Stimulated activated CD8-positive, alpha-beta memory T cell treated with anti-CD3 and anti-CD28 coated beads, Interleukin-12 subunit alpha, Interleukin-12 subunit beta, amount 100 ng/mL, for 24 hours (primary cell): ENCODE measurements around the gene OVAAL.

ENCODE experiments used
- DNase-seq: peaks from one replicate; pipeline ENCODE4 v3.0.0-alpha.2; 2020; ENCODE audit errors: extremely low read depth

Gene OVAAL

GRCh38 chr1:180606155-180606554 is 47.4 kb downstream of the OVAAL start:
- no peak for DNase-seq

GRCh38 chr1:180609643-180610555 is 51.1 kb downstream of the OVAAL start:
- no peak for DNase-seq

DNA sequence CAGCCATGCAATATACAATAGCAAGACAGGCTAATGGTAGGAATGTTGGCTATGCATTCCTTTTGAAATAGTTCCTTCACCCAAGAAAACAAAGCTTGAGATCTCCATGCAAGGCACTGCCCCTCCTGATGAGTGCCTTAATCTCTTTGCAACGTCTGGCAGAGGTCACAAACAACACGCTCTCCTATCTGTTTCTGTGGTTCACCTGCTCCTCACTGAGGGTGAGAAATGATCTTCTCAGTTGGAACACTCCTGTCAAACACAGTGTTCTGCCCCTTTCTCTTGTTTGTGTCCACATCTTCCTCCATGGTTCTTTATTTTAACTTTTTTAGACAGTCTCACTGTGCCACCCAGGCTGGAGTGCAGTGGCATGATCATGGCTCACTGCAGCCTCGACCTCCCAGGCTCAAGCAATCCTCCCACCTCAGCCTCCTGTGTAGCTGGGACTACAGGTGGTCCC is 51.8 kb downstream of the OVAAL start:
- DNase-seq = no peak

DNA sequence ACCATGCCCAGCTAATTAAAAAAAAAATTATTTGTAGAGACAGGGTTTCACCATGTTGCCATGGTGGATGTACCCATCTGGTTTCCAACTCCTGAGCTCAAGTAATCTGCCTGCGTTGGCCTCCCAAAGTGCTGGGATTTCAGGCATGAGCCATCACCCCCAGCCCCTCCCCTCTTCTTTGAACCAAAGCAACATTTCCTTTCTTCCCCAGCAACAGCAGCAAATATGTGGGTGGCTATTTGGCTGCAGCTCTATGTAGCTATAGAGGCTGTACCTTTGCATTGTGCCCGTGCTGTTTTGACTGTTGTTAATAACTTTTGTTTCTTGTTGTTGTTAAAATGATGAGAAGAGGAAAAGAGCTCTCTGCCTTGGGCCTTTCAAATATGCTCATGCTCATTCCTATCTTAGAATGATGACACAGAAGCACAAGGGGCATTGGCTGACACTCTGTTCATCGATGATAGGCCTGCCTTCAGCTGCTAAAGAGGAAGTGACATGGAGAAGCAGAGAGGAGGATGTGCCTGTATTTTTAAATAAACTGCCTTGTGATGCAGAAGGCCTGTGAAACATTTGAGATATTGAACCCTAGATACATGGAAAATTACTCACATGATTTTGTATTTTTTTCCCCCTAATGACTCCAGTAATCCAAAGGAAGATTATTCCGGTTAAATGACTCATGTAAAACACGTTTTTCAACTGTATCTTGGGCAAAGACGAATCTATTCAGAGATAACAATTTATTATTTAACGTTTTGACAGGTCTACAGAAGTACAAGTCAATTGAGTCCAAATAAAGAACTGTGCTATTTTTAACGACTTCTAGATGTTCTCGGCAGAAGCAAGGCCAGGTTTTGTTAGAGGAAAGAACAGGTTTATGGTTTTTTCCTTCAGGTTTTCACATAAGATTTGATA is 52.5 kb downstream of the OVAAL start:
- no peak for DNase-seq

GRCh38 chr1:180612632-180613031 is 53.9 kb downstream of the OVAAL start:
- no peak for DNase-seq

DNA sequence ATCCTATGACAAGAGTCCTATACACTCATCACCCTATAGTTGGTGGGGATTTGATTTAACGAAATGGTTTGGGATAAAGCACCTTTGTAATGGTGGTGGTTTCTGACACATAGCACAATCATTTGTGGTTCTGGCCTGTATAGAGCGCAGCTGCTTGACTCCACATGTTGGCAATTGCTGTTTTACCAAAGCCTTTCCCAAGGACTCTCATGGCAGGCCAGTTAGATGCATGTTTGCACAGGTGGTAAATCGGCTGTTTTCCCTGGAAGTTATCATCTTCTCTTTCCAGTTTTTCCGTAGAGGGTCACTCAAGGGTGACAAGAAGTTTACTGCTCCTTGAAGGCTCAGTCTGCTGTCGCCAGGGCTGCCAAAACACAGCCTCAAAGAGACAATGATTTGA is 56.0 kb downstream of the OVAAL start:
- DNase-seq = no peak

DNA sequence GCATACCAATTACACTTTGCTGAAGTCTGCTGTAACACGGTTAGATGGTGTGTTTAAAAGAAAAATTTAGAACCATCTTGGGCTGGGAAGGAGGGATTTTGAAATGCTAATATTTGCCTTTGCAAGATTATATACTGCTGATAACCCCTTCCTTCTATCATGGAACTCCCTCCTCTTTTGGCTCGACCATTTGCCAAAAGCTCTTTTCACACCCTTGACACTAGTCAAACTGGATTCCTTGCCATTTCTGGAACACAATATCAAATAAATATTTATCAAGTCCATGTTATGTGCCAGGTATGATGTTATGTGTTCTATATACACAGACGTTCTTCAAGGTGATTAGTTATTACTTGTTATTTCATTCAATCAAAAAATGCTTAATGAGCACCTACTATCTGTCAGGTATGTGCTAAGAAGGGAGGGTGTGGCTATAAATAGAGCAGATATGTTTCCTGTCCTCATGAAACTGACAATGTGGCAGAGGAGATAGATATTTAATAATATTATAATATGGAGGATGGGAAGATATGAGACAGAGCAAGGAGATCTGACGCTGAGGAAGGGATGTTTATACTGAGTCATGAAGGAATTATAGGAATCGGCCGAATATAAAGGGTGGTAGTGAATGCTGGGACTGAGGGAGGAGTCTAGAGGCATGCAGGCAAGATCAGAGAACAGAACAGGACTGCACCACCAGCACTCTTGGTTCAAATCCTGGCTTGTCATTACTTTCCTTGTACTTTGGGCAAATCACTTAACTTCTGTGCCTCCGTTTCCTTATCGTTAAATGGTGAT is 56.9 kb downstream of the OVAAL start:
- no peak for DNase-seq
